BLaER1 treated with 17β-estradiol and CSF1 and Interleukin-3, amounts not matched to agents 10 nM and 100 nM (cell line): ENCODE measurements around the gene HSBP1L1.

ENCODE experiments used
- H3K27ac ChIP-seq, 11 experiments: shearing (Covaris generic); formaldehyde crosslinking; 2 replicates each; pipeline ENCODE4 v1.8.1; 2022
- H3K27me3 ChIP-seq, 11 experiments: shearing (Covaris generic); formaldehyde crosslinking; 2 replicates each; pipeline ENCODE4 v1.8.1; 2022
- H3K36me3 ChIP-seq, 11 experiments: shearing (Covaris generic); formaldehyde crosslinking; 2 replicates each; pipeline ENCODE4 v1.8.1; 2022
- H3K4me1 ChIP-seq, 10 experiments: shearing (Covaris generic); formaldehyde crosslinking; 2 replicates each; pipeline ENCODE4 v1.8.1; 2022
- H3K4me2 ChIP-seq, 11 experiments: shearing (Covaris generic); formaldehyde crosslinking; 2 replicates each; pipeline ENCODE4 v1.8.1; 2022
- H3K4me3 ChIP-seq, 10 experiments: shearing (Covaris generic); formaldehyde crosslinking; 2 replicates each; pipeline ENCODE4 v1.8.1; 2022
- H3K9ac ChIP-seq, 11 experiments: shearing (Covaris generic); formaldehyde crosslinking; 2 replicates each; pipeline ENCODE4 v1.8.1; 2022
- H3K9me3 ChIP-seq, 11 experiments: shearing (Covaris generic); formaldehyde crosslinking; replicated peaks in 1 of 11; 2 replicates each; pipeline ENCODE4 v1.8.1; 2022
- H4K20me1 ChIP-seq, 11 experiments: shearing (Covaris generic); formaldehyde crosslinking; 2 replicates each; pipeline ENCODE4 v1.8.1; 2022
- Cebpa-rat ChIP-seq, 11 experiments: shearing (Covaris generic); IDR thresholded peaks; 2 replicates each; pipeline ENCODE4 v1.8.1; 2022

The HSBP1L1 gene

GRCh38 chr18:79947054-79947755 is 17.2 kb upstream of the HSBP1L1 start:
- H3K4me2 ChIP-seq: peak overlapping the region in 10 of 11 experiments; percentile 37 to 100 (median 94); a peak in 17 of 22 replicates
- TF ChIP-seq Cebpa-rat (IDR thresholded peaks at IDR 0.05): no peak
- H3K9me3 ChIP-seq: no peaks in the 10 kb centered on the region

GRCh38 chr18:79947881-79948610 is 16.4 kb upstream of the HSBP1L1 start:
- no peak overlapping the region for H3K9ac ChIP-seq
- H3K9me3 ChIP-seq: no peaks in the 10 kb centered on the region
- H3K27me3 ChIP-seq: no peaks in the 10 kb centered on the region; a peak in 1 of 22 replicates
- H3K4me3 ChIP-seq: no peak overlapping the region
- peak overlapping the region in 3 of 11 experiments; percentile 76 to 81 (median 80); a peak in 4 of 22 replicates for H3K27ac ChIP-seq
- H3K4me1 ChIP-seq: peaks cover 51 to 73% (median 66%) of the 10 kb centered on the region in 10 experiments
- peak overlapping the region; percentile 88 to 100 (median 94) for H3K4me2 ChIP-seq
- peaks cover 55 to 78% (median 72%) of the 10 kb centered on the region in 11 experiments for H4K20me1 ChIP-seq
- peaks cover 21 to 58% (median 49%) of the 10 kb centered on the region in 11 experiments for H3K36me3 ChIP-seq
- no peak for TF ChIP-seq Cebpa-rat (IDR thresholded peaks at IDR 0.05)

More at GRCh38 chr18:79947054-79947755, 17.2 kb upstream of the HSBP1L1 start:
- Histone ChIP-seq H4K20me1 (peaks cover 64 to 87% (median 80%) of the 10 kb centered on the region in 11 experiments), H3K4me1 (peaks cover 51 to 72% (median 65%) of the 10 kb centered on the region in 10 experiments), H3K9ac (peak overlapping the region in 2 of 11 experiments; percentile 45 to 58; a peak in 2 of 22 replicates), H3K27me3 (no peaks in the 10 kb centered on the region; a peak in 1 of 22 replicates), H3K36me3 (peaks cover 30 to 66% (median 58%) of the 10 kb centered on the region in 11 experiments), H3K27ac (no peak overlapping the region), H3K4me3 (no peak overlapping the region)

- Histone ChIP-seq H3K9me3 (no peaks in the 10 kb centered on the region), H4K20me1 (peaks cover 47 to 70% (median 64%) of the 10 kb centered on the region in 11 experiments), H3K27me3 (no peaks in the 10 kb centered on the region; a peak in 1 of 22 replicates), H3K36me3 (peaks cover 16 to 50% (median 42%) of the 10 kb centered on the region in 11 experiments), H3K4me1 (peaks cover 51 to 72% (median 66%) of the 10 kb centered on the region in 10 experiments), H3K9ac (peak overlapping the region; percentile 82 to 93 (median 88); a peak in 21 of 22 replicates), H3K4me3 (peak overlapping the region; percentile 75 to 94 (median 86)), H3K4me2 (peak overlapping the region; percentile 88 to 100 (median 94)), H3K27ac (peak overlapping the region; percentile 56 to 83 (median 77); a peak in 21 of 22 replicates)
- no peak for TF ChIP-seq Cebpa-rat (IDR thresholded peaks at IDR 0.05)
Observed at GRCh38 chr18:79948719-79949411, 15.6 kb upstream of the HSBP1L1 start.

DNA sequence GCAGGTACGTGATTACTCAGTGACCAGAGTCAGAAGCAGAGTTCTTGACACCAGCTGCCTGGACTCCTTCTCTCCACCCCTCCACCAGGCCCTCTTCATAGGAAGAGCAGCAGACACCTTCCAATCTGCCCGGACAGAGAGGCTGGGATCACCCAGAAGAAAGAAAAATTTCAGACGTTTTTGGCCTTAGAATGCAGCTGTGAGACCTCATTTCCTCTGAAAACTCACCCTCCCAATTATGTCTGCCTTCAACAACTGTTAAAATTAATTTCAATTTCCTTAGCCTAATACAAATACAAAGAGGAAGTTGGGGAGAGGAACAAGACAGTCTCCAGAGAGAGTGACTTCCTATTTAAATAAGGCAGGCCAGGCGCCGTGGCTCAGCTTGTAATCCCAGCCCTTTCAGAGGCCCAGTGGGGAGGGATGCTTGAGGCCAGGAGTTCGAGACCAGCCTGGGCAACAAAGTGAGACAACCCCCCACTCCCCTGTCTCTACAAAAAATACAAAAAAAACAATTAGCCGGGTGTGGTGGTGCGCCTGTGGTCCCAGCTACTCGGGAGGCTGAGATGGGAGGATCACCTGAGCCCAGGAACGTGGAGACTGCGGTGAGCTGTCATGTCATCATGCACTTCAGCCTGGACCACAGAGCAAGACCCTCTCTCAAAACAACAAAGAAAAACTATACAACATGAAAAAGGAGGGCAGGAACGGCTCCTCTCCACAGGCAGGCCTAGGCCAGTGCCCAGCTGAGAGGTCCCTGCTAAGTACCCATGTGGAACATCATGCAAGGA is 14.6 kb upstream of the HSBP1L1 start:
- Histone ChIP-seq H3K27me3 (no peaks in the 10 kb centered on the region; a peak in 1 of 22 replicates), H3K4me2 (peak overlapping the region; percentile 88 to 100 (median 94)), H3K36me3 (peaks cover 16 to 43% (median 36%) of the 10 kb centered on the region in 11 experiments; a peak in 21 of 22 replicates), H3K27ac (peak overlapping the region; percentile 63 to 84 (median 78)), H3K4me3 (peak overlapping the region; percentile 75 to 94 (median 86)), H3K9ac (peak overlapping the region; percentile 82 to 93 (median 88)), H3K4me1 (peaks cover 50 to 65% (median 55%) of the 10 kb centered on the region in 10 experiments), H4K20me1 (peaks cover 37 to 64% (median 54%) of the 10 kb centered on the region in 11 experiments), H3K9me3 (no peaks in the 10 kb centered on the region)
- no peak for TF ChIP-seq Cebpa-rat (IDR thresholded peaks at IDR 0.05)

DNA sequence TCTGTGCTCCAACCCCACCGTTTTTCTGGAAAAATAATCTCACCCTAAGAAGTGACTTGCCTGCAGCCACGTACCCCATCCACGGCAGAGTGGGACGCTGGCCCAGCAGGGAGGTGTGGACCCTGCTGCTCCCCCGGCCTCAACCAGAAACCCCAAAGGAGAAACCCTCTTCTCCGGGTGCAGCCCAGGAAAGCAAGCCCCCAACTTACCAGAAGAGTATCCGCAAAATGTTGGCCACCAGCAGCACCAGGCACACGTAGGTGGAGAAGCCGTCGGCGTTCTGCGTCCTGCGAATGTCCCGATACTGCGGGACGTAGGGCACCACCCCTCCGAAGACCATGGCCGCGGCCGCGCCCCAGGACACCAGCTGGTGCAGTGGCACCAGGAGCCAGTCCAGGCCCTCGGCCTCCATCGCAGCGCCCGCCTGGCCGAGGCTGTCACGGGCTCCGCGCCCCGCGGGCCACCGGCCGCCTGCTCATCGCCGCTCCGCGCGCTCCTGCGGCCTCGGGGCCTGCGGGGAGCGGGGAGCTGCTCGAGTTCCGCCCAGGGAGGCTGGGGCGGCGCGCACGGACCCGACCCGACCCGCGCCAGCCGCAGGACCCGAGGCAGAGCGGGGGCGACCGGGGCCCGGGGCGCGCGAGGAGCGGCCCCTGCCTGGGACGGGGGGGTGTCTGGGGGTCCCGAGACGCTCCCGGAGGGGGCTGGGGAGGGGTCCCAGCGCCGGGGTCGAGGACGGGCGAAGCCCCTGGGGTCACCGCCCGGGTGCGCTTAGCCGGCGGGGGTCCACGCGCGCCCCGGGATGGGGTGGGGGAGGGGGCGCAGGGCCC is 13.7 kb upstream of the HSBP1L1 start:
- Histone ChIP-seq H3K9ac (peak overlapping the region; percentile 82 to 93 (median 88)), H3K9me3 (no peaks in the 10 kb centered on the region), H4K20me1 (peaks cover 28 to 56% (median 45%) of the 10 kb centered on the region in 11 experiments), H3K4me3 (peak overlapping the region; percentile 75 to 94 (median 86)), H3K4me2 (peak overlapping the region; percentile 88 to 100 (median 94)), H3K27ac (peak overlapping the region; percentile 63 to 84 (median 78)), H3K27me3 (no peaks in the 10 kb centered on the region; a peak in 1 of 22 replicates), H3K36me3 (peaks cover 16 to 35% (median 30%) of the 10 kb centered on the region in 11 experiments; a peak in 21 of 22 replicates), H3K4me1 (peaks cover 41 to 58% (median 50%) of the 10 kb centered on the region in 10 experiments)
- TF ChIP-seq Cebpa-rat (IDR thresholded peaks at IDR 0.05): no peak

DNA sequence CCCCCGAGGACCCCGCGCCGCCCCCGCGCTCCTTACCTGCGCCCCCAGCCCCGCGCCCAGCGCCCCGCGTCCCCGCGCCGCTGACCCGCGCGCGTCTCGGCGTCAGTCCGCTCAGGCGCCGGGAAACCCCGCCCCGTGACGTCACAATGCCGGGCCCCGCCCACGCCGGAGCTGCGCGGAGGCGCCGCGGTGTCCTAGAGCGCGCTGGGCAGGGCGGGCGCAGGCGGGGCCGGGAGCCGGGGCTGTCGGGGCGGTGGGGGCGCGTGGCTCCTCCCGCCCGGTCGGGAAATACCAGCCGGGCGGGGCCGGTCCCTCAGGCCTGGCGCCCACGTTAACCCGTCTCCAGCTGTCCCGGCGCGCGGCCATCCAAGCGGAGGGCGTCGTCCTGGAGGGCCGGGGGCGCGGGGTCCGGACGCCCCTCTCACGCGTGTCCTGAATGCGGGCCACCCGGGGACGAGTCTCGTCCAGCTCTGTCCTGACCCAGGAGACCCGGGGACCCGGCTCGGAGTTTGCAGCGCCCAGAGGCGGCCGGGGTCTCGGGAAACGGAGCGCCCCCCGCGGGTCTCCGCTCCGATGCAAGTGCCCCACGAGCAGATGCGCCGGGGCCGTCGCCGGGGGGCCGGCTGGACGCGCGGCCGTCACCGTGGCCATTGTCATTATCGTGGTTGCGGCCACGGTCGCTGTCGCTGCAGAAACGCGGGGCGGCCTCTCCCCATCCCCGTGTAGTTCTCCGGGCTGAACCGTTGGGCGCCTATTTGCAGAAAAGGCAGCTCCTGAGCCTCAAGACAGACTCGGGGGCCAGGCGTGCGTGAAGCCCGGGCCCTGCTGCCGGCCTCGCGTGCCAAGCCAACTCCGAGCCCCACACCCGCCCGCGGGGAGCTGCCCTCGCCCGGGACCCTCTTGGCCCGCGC is 12.6 kb upstream of the HSBP1L1 start, which contains the start of gene SLC66A2:
Gene SLC66A2 (minus strand): TSS at position 109 of the 911 bp plus-strand sequence. CDS start 727 bp downstream, outside the sequence.
- H4K20me1 ChIP-seq: peaks cover 18 to 45% (median 34%) of the 10 kb centered on the region in 11 experiments; a peak in 21 of 22 replicates
- peak within 1 kb of the TSS; percentile 82 to 93 (median 88) for H3K9ac ChIP-seq
- peak within 1 kb of the TSS; percentile 63 to 84 (median 78) for H3K27ac ChIP-seq
- H3K9me3 ChIP-seq: no peaks in the 10 kb centered on the region
- peak within 1 kb of the TSS; percentile 75 to 94 (median 86) for H3K4me3 ChIP-seq
- no peak for TF ChIP-seq Cebpa-rat (IDR thresholded peaks at IDR 0.05)
- no peaks in the 10 kb centered on the region; a peak in 1 of 22 replicates for H3K27me3 ChIP-seq
- peaks cover 31 to 47% (median 39%) of the 10 kb centered on the region in 10 experiments for H3K4me1 ChIP-seq
- H3K4me2 ChIP-seq: peak within 1 kb of the TSS; percentile 88 to 100 (median 99)
- H3K36me3 ChIP-seq: peaks cover 16 to 25% (median 22%) of the 10 kb centered on the region in 11 experiments; a peak in 21 of 22 replicates
